H1 (cell line): ENCODE measurements around the gene TMEM45B. TPM values are rescaled to one million over a fixed set of nuclear protein-coding genes. Genes with fewer than 3 reads are reported as not detected.

Experiments
- CTCF ChIA-PET: fragments of 300-600 bp; sonication (Branson Sonifier 250); formaldehyde crosslinking; loops from one replicate; lab custom pipeline; 2021; ENCODE audit not compliant: partially characterized antibody; lab: Charles Lee
- POLR2A ChIA-PET: fragments of 300-600 bp; sonication (Branson Sonifier 250); formaldehyde crosslinking; loops from one replicate; lab custom pipeline; 2021; ENCODE audit warnings: inconsistent platforms; ENCODE audit not compliant: partially characterized antibody; lab: Charles Lee
- DNase-seq, 2 experiments: peaks; one replicate each; pipeline versions ENCODE4 v3.0.0 to v3.0.0-alpha.2; 2010 to 2022; ENCODE audit warnings: low spot score in 2 of 2, low read depth in 1 of 2, mixed read lengths in 1 of 2
- FAIRE-seq: peaks from 2 replicates; lab custom pipeline; 2011; peaks lifted over from hg19 to GRCh38; lab: Jason Lieb, UNC
- H2AFZ ChIP-seq: 2 replicates; pipeline ENCODE4 v1.8.1; 2012; ENCODE audit warnings: low read length, inconsistent platforms
- H2AK5ac ChIP-seq: 2 replicates; pipeline ENCODE4 v1.6.1; 2013; ENCODE audit warnings: low read depth, low read length
- H2BK120ac ChIP-seq: replicated peaks from 2 replicates; pipeline ENCODE3; 2013; ENCODE audit warnings: low read depth, low read length, inconsistent platforms
- H2BK12ac ChIP-seq: 2 replicates; pipeline ENCODE4 v1.6.1; 2013; ENCODE audit warnings: low read depth, low read length
- H2BK15ac ChIP-seq: 2 replicates; pipeline ENCODE4 v1.6.1; 2013; ENCODE audit warnings: low read length
- H2BK20ac ChIP-seq: 2 replicates; pipeline ENCODE4 v1.6.1; 2013; ENCODE audit warnings: low read length
- H2BK5ac ChIP-seq: 2 replicates; pipeline ENCODE4 v1.6.1; 2013; ENCODE audit warnings: low read depth, low read length
- H3K14ac ChIP-seq: 2 replicates; pipeline ENCODE4 v1.6.1; 2013; ENCODE audit warnings: inconsistent platforms; ENCODE audit not compliant: insufficient read length
- H3K18ac ChIP-seq: 2 replicates; pipeline ENCODE4 v1.6.1; 2013; ENCODE audit warnings: low read length; ENCODE audit errors: extremely low read depth
- H3K23ac ChIP-seq: 2 replicates; pipeline ENCODE4 v1.6.1; 2013; ENCODE audit warnings: inconsistent platforms; ENCODE audit not compliant: insufficient read length
- H3K23me2 ChIP-seq: 2 replicates; pipeline ENCODE4 v1.6.1; 2013; ENCODE audit warnings: low read depth, low read length
- H3K27ac ChIP-seq: 2 replicates; pipeline ENCODE4 v1.6.1; 2011; ENCODE audit warnings: low read depth, low read length, inconsistent platforms
- H3K27me3 ChIP-seq, 4 experiments: replicated peaks in 1 of 4; 1 replicate in 1 of 4; 2 replicates in 3 of 4; pipeline versions ENCODE4 v1.6.1 to v1.8.1; 2011 to 2013; ENCODE audit warnings: low read length in 3 of 4, mild to moderate bottlenecking in 3 of 4, inconsistent platforms in 2 of 4, mixed read lengths in 2 of 4, moderate library complexity in 1 of 4; ENCODE audit not compliant: control insufficient read depth in 3 of 4, insufficient read depth in 3 of 4; ENCODE audit errors: extremely low read depth in 1 of 4
- H3K36me3 ChIP-seq, 4 experiments: 2 replicates each; pipeline versions ENCODE4 v1.6.1 to v1.8.1; 2011 to 2013; ENCODE audit warnings: mild to moderate bottlenecking in 4 of 4, low read length in 3 of 4, moderate library complexity in 2 of 4, control low read depth in 1 of 4, inconsistent platforms in 1 of 4; ENCODE audit not compliant: insufficient read depth in 4 of 4, control insufficient read depth in 2 of 4
- H3K4ac ChIP-seq: replicated peaks from 2 replicates; pipeline ENCODE3; 2013; ENCODE audit warnings: low read length, low read depth, mixed read lengths, inconsistent platforms; ENCODE audit not compliant: insufficient read length
- H3K4me1 ChIP-seq, 4 experiments: replicated peaks in 1 of 4; 1 replicate in 1 of 4; 2 replicates in 3 of 4; pipeline versions ENCODE4 v1.6.1 to v1.8.1; 2011 to 2013; ENCODE audit warnings: low read length in 3 of 4, inconsistent platforms in 2 of 4, mixed read lengths in 1 of 4; ENCODE audit not compliant: insufficient read depth in 4 of 4, control insufficient read depth in 3 of 4
- H3K4me2 ChIP-seq, 2 experiments: 2 replicates each; pipeline versions ENCODE4 v1.6.1 to v1.8.1; 2011 to 2013; ENCODE audit warnings: low read depth in 2 of 2, low read length in 2 of 2, control low read depth in 1 of 2, inconsistent platforms in 1 of 2, mild to moderate bottlenecking in 1 of 2; ENCODE audit not compliant: insufficient read depth in 1 of 2
- H3K4me3 ChIP-seq, 4 experiments: fragments of 200-600, 300-600 bp in 1 of 4; sonication (generic), shearing (Covaris generic), sonication (Bioruptor Twin) in 1 of 4; 2 replicates each; pipeline versions ENCODE4 v1.5.1 to v1.8.1; 2011 to 2016; ENCODE audit warnings: low read length in 4 of 4, low read depth in 3 of 4, control low read depth in 2 of 4, inconsistent platforms in 2 of 4, mild to moderate bottlenecking in 2 of 4, mixed read lengths in 1 of 4, moderate library complexity in 1 of 4; ENCODE audit not compliant: insufficient read depth in 2 of 4; ENCODE audit errors: extremely low read depth in 1 of 4
- H3K56ac ChIP-seq: replicated peaks from 2 replicates; pipeline ENCODE3; 2013; ENCODE audit warnings: low read depth, mild to moderate bottlenecking, mixed read lengths, low read length, inconsistent platforms; ENCODE audit not compliant: insufficient read length
- H3K79me1 ChIP-seq: 2 replicates; pipeline ENCODE4 v1.6.1; 2013; ENCODE audit warnings: low read depth, low read length, control low read depth
- H3K79me2 ChIP-seq, 2 experiments: 2 replicates each; pipeline versions ENCODE4 v1.6.1 to v1.8.1; 2012 to 2013; ENCODE audit warnings: low read length in 2 of 2, mild to moderate bottlenecking in 2 of 2, inconsistent platforms in 1 of 2; ENCODE audit not compliant: insufficient read depth in 2 of 2, control insufficient read depth in 1 of 2
- H3K9ac ChIP-seq, 4 experiments: replicated peaks in 1 of 4; 1 replicate in 1 of 4; 2 replicates in 3 of 4; pipeline versions ENCODE4 v1.6.1 to v1.8.1; 2011 to 2013; ENCODE audit warnings: low read depth in 3 of 4, low read length in 3 of 4, control low read depth in 2 of 4, mild to moderate bottlenecking in 2 of 4, moderate library complexity in 2 of 4, inconsistent platforms in 1 of 4; ENCODE audit errors: extremely low read depth in 1 of 4
- H3K9me3 ChIP-seq, 2 experiments: 2 replicates each; pipeline versions ENCODE4 v1.6.1 to v1.8.1; 2012 to 2013; ENCODE audit warnings: mild to moderate bottlenecking in 2 of 2, moderate library complexity in 2 of 2, control low read depth in 1 of 2, inconsistent platforms in 1 of 2, low read depth in 1 of 2, low read length in 1 of 2, mixed read lengths in 1 of 2; ENCODE audit not compliant: insufficient read depth in 2 of 2
- H4K20me1 ChIP-seq, 2 experiments: replicated peaks in 1 of 2; 2 replicates each; pipeline versions ENCODE3 to v1.8.1; 2011 to 2013; ENCODE audit warnings: inconsistent platforms in 2 of 2, low read length in 2 of 2, mild to moderate bottlenecking in 1 of 2; ENCODE audit not compliant: insufficient read depth in 2 of 2, control insufficient read depth in 1 of 2
- H4K5ac ChIP-seq: 2 replicates; pipeline ENCODE4 v1.6.1; 2013; ENCODE audit warnings: low read length, low read depth, mixed read lengths, inconsistent platforms; ENCODE audit not compliant: insufficient read length
- H4K8ac ChIP-seq: 2 replicates; pipeline ENCODE4 v1.8.0; 2013; ENCODE audit warnings: mild to moderate bottlenecking, moderate library complexity, low read length, inconsistent platforms; ENCODE audit not compliant: insufficient read depth; ENCODE audit errors: extremely low read depth
- H4K91ac ChIP-seq: replicated peaks from 2 replicates; pipeline ENCODE3; 2013; ENCODE audit warnings: low read length, mixed read lengths, inconsistent platforms; ENCODE audit not compliant: insufficient read length
- CBX8 ChIP-seq: fragments of 300-800, 300-1000 bp; sonication (generic); IDR thresholded peaks from 2 replicates; pipeline ENCODE4 v1.7.1; 2016; ENCODE audit warnings: low read depth, low read length, borderline replicate concordance
- CEBPB ChIP-seq: IDR thresholded peaks from 2 replicates; pipeline ENCODE4 v1.6.1; 2012; ENCODE audit warnings: low read depth, low read length
- FOSL1 ChIP-seq: IDR thresholded peaks from 2 replicates; pipeline ENCODE4 v1.6.1; 2011; ENCODE audit warnings: mild to moderate bottlenecking, low read depth, low read length, moderate library complexity; ENCODE audit not compliant: insufficient read depth
- JUND ChIP-seq: IDR thresholded peaks from 2 replicates; pipeline ENCODE4 v1.6.1; 2011; ENCODE audit warnings: mild to moderate bottlenecking, improper control_type of control experiment, low read length
- MAFK ChIP-seq: IDR thresholded peaks from 2 replicates; pipeline ENCODE4 v1.6.1; 2012; ENCODE audit warnings: low read depth, mild to moderate bottlenecking, improper control_type of control experiment, low read length
- RAD21 ChIP-seq, 2 experiments: IDR thresholded peaks in 1 of 2; conservative IDR thresholded peaks in 1 of 2; 2 replicates each; pipeline ENCODE4 v1.6.1; 2011; ENCODE audit warnings: low read depth in 2 of 2, low read length in 2 of 2, improper control_type of control experiment in 1 of 2, inconsistent platforms in 1 of 2, mild to moderate bottlenecking in 1 of 2, moderate library complexity in 1 of 2
- RBBP5 ChIP-seq: IDR thresholded peaks from 2 replicates; pipeline ENCODE4 v1.7.1; 2012; ENCODE audit warnings: low read depth, mild to moderate bottlenecking, inconsistent platforms, low read length, moderate library complexity, borderline replicate concordance
- RFX5 ChIP-seq: IDR thresholded peaks from 2 replicates; pipeline ENCODE4 v1.6.1; 2011; ENCODE audit warnings: low read depth, low read length, improper control_type of control experiment, borderline replicate concordance
- RXRA ChIP-seq: IDR thresholded peaks from 2 replicates; pipeline ENCODE4 v1.6.1; 2011; ENCODE audit warnings: low read depth, mild to moderate bottlenecking, low read length, moderate library complexity; ENCODE audit not compliant: insufficient read depth
- TEAD4 ChIP-seq: IDR thresholded peaks from 2 replicates; pipeline ENCODE4 v1.6.1; 2012; ENCODE audit warnings: low read depth, low read length, inconsistent platforms, mixed read lengths
- whole genome bisulfite sequencing, 2 experiments: shearing (Covaris generic) in 1 of 2; methylation state at CpG; one replicate each; pipeline versions ENCODE4 v1.1.6 to v1.1.7; 2013 to 2015; ENCODE audit warnings: low lambda C conversion rate in 2 of 2, mixed read lengths in 2 of 2, inconsistent platforms in 1 of 2, low coverage in 1 of 2, missing lambda C conversion rate in 1 of 2; ENCODE audit not compliant: insufficient replicate concordance in 2 of 2, insufficient coverage in 1 of 2, insufficient read length in 1 of 2; ENCODE audit errors: extremely low coverage in 1 of 2, missing lambda C conversion rate in 1 of 2; 5-methylcytosine and 5-hydroxymethylcytosine counted together
- polyA plus RNA-seq, 7 experiments: library from polyadenylated mRNA; depleted of rRNA in 3 of 7; stranded (reverse) in 5 of 7; unstranded in 2 of 7; fragments of >200 nt in 5 of 7; fragments of 200-250 nt in 2 of 7; gene quantifications; 1 replicate in 5 of 7; 2 replicates in 1 of 7; 4 replicates in 1 of 7; pipeline versions ENCODE4 v1.2.1 to v1.2.3, GENCODE V29; 2011 to 2013; ENCODE audit warnings: missing spikeins in 2 of 7, mixed read lengths in 2 of 7
- total RNA-seq: library from RNA; stranded (reverse); fragmentation: NEBNext Ultra II Directional; extraction: Animal tissue kit (Norgen Biotek cat#: 25700); gene quantifications from 2 replicates; pipeline ENCODE4 v1.2.1, GENCODE V29; 2021
- TF ChIP-seq, protein P1 (sequence below): IDR thresholded peaks from 2 replicates; pipeline ENCODE4 v1.6.1; 2012; ENCODE audit warnings: inconsistent platforms

TMEM45B gene
- total and polyA plus RNA-seq, 2 of the 8 experiments (the other 6 are each of a cell fraction or from before 2014, with no cell fraction given): 0.23 TPM; not detected in 1

DNA sequence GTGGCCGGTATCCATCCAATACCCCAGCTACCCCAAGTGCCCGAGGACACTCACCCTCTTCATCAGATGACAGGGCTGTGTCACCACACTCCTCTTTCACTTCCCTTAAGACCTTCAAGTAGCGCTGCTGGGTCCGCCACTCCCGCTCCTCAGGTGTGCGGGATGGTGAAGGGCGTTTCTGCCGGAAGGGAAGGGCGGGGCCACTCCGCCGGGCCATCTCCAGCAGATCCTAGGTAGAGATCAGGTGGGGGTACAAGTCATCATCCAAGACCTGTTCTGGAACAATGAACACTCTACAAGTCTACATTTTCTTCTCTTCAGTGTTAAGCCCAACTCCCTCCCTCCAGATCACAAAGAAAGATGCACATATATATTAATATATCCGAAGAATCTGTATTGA lies 69.7 kb downstream of the TMEM45B start:
- no peak overlapping the region for H2AK5ac ChIP-seq
- no peak overlapping the region for H3K4me2 ChIP-seq
- H3K4me3 ChIP-seq: no peak overlapping the region
- H2AFZ ChIP-seq: no peak overlapping the region
- H4K91ac ChIP-seq: no peak overlapping the region
- no peak overlapping the region for H2BK120ac ChIP-seq
- ChIA-PET CTCF (interaction anchor here (1.0 kb wide), 2 partner anchors 246 to 315 kb away, joined by 3 read pairs; no protein-coding TSS in a partner anchor), POLR2A (interaction anchor here (0.8 to 0.9 kb wide), 2 partner anchors 9 to 11 kb away, joined by 3 to 4 read pairs; no protein-coding TSS in a partner anchor)
- no peak overlapping the region for H3K14ac ChIP-seq
- H4K5ac ChIP-seq: no peak overlapping the region
- H3K36me3 ChIP-seq: peaks cover 31 to 90% (median 84%) of the 10 kb centered on the region in 4 experiments
- no peak overlapping the region for H2BK20ac ChIP-seq
- no peak overlapping the region; a peak in 2 of 7 replicates for H3K9ac ChIP-seq
- no peak overlapping the region for H2BK12ac ChIP-seq
- H3K9me3 ChIP-seq: no peaks in the 10 kb centered on the region
- no peak overlapping the region for H2BK15ac ChIP-seq
- no peak for TF ChIP-seq TEAD4
- TF ChIP-seq RAD21 (IDR thresholded peaks at IDR 0.05 in 1 of 2, conservative IDR thresholded peaks at IDR 0.05 in 1 of 2; ENCODE audit: low read depth in 2 of 2, low read length in 2 of 2): no peak
- TF ChIP-seq RFX5: no peak
- TF ChIP-seq JUND: no peak
- no peak for TF ChIP-seq CBX8
- TF ChIP-seq, protein P1, sequence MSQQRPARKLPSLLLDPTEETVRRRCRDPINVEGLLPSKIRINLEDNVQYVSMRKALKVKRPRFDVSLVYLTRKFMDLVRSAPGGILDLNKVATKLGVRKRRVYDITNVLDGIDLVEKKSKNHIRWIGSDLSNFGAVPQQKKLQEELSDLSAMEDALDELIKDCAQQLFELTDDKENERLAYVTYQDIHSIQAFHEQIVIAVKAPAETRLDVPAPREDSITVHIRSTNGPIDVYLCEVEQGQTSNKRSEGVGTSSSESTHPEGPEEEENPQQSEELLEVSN: no peak
- TF ChIP-seq FOSL1: no peak
- TF ChIP-seq RXRA: no peak
- no peak for TF ChIP-seq RBBP5
- no peak for TF ChIP-seq CEBPB
- no peak for TF ChIP-seq MAFK
- no peak overlapping the region for H3K56ac ChIP-seq
- H3K4ac ChIP-seq: no peak overlapping the region
- no peaks in the 10 kb centered on the region for H3K79me1 ChIP-seq
- peaks cover 2 to 3% of the 10 kb centered on the region in 2 experiments for H4K20me1 ChIP-seq
- no peaks in the 10 kb centered on the region for H3K79me2 ChIP-seq
- H3K27me3 ChIP-seq: no peaks in the 10 kb centered on the region
- 92% methylated on average over 12 of the region's 12 CpGs; no CpG with 5 or more reads in 1 of the 2 experiments for WGBS, 2 experiments
- no peak overlapping the region for H3K27ac ChIP-seq
- H2BK5ac ChIP-seq: no peak overlapping the region
- no peak for DNase-seq
- no peak overlapping the region for H3K18ac ChIP-seq
- no peak overlapping the region for H3K23ac ChIP-seq
- no peaks in the 10 kb centered on the region for H3K4me1 ChIP-seq
- FAIRE-seq: no peak
- H3K23me2 ChIP-seq: no peaks in the 10 kb centered on the region; the same call in 1 of the 2 replicates
- H4K8ac ChIP-seq: no peak overlapping the region
